CD8-positive, alpha-beta memory T cell (primary cell): ENCODE measurements around the gene TLCD1. TPM values are rescaled to one million over a fixed set of nuclear protein-coding genes. Genes with fewer than 3 reads are reported as not detected.

Source experiments
- CTCF ChIA-PET: fragments of 350-600 bp; sonication (Branson Sonifier 250); formaldehyde crosslinking; loops from one replicate; lab custom pipeline; 2021; ENCODE audit warnings: antibody characterized with exemption; lab: Charles Lee
- POLR2A ChIA-PET: fragments of 350-600 bp; sonication (Branson Sonifier 250); formaldehyde crosslinking; loops from one replicate; lab custom pipeline; 2021; ENCODE audit warnings: antibody characterized with exemption; lab: Charles Lee
- DNase-seq, 5 donors: peaks; one replicate each; pipeline versions ENCODE4 v3.0.0 to v3.0.0-alpha.2; 2020 to 2022; ENCODE audit warnings: mixed read lengths in 1 of 5
- H3K27ac ChIP-seq: one replicate; pipeline ENCODE4 v1.7.0; 2013; ENCODE audit warnings: low read depth, mild to moderate bottlenecking, low read length, moderate library complexity
- H3K27me3 ChIP-seq: 2 replicates; pipeline ENCODE4 v1.7.0; 2013; ENCODE audit warnings: low read length, mild to moderate bottlenecking; ENCODE audit not compliant: insufficient read depth, poor library complexity, severe bottlenecking
- H3K36me3 ChIP-seq: 2 replicates; pipeline ENCODE4 v1.7.0; 2013; ENCODE audit warnings: mild to moderate bottlenecking, low read length, moderate library complexity; ENCODE audit not compliant: insufficient read depth
- H3K4me1 ChIP-seq: 2 replicates; pipeline ENCODE4 v1.7.0; 2013; ENCODE audit warnings: mild to moderate bottlenecking, low read length, moderate library complexity; ENCODE audit not compliant: insufficient read depth
- H3K4me3 ChIP-seq: 2 replicates; pipeline ENCODE4 v1.7.0; 2013; ENCODE audit warnings: mild to moderate bottlenecking, low read length
- H3K9me3 ChIP-seq: 2 replicates; pipeline ENCODE4 v1.7.0; 2013; ENCODE audit warnings: mild to moderate bottlenecking, low read length
- H3K27ac Mint-ChIP-seq, 8 donors: one replicate each; pipeline ENCODE4 v1.8.0; 2020 to 2021; ENCODE audit warnings: mixed read lengths in 8 of 8, mild to moderate bottlenecking in 6 of 8, inconsistent platforms in 3 of 8, moderate library complexity in 3 of 8
- H3K27me3 Mint-ChIP-seq, 2 donors: one replicate each; pipeline ENCODE4 v1.8.0; 2020 to 2021; ENCODE audit warnings: mixed read lengths in 2 of 2, mild to moderate bottlenecking in 1 of 2, moderate library complexity in 1 of 2
- H3K36me3 Mint-ChIP-seq, 3 donors: one replicate each; pipeline ENCODE4 v1.8.0; 2020 to 2021; ENCODE audit warnings: mixed read lengths in 3 of 3, inconsistent platforms in 1 of 3, mild to moderate bottlenecking in 1 of 3
- H3K4me1 Mint-ChIP-seq, 3 donors: one replicate each; pipeline ENCODE4 v1.8.0; 2020 to 2021; ENCODE audit warnings: mixed read lengths in 3 of 3, inconsistent platforms in 1 of 3, mild to moderate bottlenecking in 1 of 3
- H3K4me3 Mint-ChIP-seq, 7 donors: one replicate each; pipeline ENCODE4 v1.8.0; 2020 to 2021; ENCODE audit warnings: mixed read lengths in 7 of 7, mild to moderate bottlenecking in 6 of 7, moderate library complexity in 4 of 7, inconsistent platforms in 2 of 7
- H3K9me3 Mint-ChIP-seq, 5 donors: one replicate each; pipeline ENCODE4 v1.8.0; 2020 to 2022; ENCODE audit warnings: mixed read lengths in 5 of 5, mild to moderate bottlenecking in 3 of 5, moderate library complexity in 2 of 5, inconsistent platforms in 1 of 5
- polyA plus RNA-seq: library from polyadenylated mRNA; unstranded; fragments of 300-500 nt; fragmentation: Illumina TruSeq; gene quantifications from one replicate; pipeline ENCODE4 v1.2.3, GENCODE V29; 2021
- total RNA-seq, 2 experiments: library from RNA; stranded (reverse); gene quantifications; one replicate each; pipeline ENCODE4 v1.2.3, GENCODE V29; 2021

The TLCD1 gene
- total and polyA plus RNA-seq, 3 experiments from 2014 or later: 36.5 to 38.9 TPM; not detected in 1

DNA sequence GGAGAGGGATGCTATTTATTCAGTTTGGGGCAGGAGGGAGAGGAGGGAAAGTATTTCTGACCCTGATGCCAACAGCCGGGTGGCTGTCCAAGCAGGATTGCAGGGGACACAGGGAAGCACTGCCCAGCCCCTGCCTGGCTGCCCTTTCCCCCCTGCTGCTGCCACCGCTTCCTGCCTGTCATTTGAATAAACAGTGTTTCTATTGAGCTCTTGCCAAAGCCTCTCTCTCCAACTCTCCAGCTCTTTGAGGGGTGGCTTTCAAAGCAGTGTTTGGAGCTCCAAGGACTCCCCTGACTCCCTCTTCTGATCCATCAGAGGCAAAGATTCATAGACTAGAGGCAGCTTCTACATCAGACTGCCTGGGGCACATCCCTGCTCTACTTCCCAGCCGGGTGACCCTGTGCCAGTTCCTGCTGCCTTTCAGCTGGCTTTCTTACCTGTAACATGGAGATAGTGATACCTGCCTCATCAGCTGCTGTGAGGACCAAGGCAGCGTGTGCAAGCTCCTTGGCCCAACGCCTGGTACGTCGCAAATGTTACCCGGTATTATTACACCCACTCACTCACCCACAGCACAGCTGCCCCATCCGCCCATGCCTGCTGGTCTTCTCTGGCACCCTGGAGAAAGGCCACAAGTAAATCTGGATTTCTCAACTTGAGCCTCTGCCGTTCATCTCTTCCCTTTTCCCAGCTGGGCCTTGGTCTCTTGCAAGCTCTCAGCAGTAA is 23.8 kb downstream of the TLCD1 start:
- peaks cover 0 to 1% (median 1%) of the 10 kb centered on the region in 3 donors for H3K4me1 Mint-ChIP-seq
- H3K27me3 Mint-ChIP-seq: no peaks in the 10 kb centered on the region
- peaks cover 0 to 79% (median 14%) of the 10 kb centered on the region in 3 donors for H3K36me3 Mint-ChIP-seq
- POLR2A ChIA-PET: no interaction called here
- Histone ChIP-seq H3K36me3 (peaks cover 59% of the 10 kb centered on the region), H3K27me3 (no peaks in the 10 kb centered on the region), H3K4me3 (no peak overlapping the region), H3K27ac (no peak overlapping the region), H3K4me1 (no peaks in the 10 kb centered on the region), H3K9me3 (no peaks in the 10 kb centered on the region)
- peak overlapping the region in 5 of 8 donors; percentile 17 to 89 (median 47) for H3K27ac Mint-ChIP-seq
- H3K4me3 Mint-ChIP-seq: no peak overlapping the region
- DNase-seq: no peak
- H3K9me3 Mint-ChIP-seq: peaks cover 0 to 2% (median 0%) of the 10 kb centered on the region in 5 donors
- CTCF ChIA-PET: interaction anchor here (1.6 to 2.4 kb wide), 2 partner anchors 9 kb away, joined by 3 to 7 read pairs; partner anchors contain the start of gene PROCA1

DNA sequence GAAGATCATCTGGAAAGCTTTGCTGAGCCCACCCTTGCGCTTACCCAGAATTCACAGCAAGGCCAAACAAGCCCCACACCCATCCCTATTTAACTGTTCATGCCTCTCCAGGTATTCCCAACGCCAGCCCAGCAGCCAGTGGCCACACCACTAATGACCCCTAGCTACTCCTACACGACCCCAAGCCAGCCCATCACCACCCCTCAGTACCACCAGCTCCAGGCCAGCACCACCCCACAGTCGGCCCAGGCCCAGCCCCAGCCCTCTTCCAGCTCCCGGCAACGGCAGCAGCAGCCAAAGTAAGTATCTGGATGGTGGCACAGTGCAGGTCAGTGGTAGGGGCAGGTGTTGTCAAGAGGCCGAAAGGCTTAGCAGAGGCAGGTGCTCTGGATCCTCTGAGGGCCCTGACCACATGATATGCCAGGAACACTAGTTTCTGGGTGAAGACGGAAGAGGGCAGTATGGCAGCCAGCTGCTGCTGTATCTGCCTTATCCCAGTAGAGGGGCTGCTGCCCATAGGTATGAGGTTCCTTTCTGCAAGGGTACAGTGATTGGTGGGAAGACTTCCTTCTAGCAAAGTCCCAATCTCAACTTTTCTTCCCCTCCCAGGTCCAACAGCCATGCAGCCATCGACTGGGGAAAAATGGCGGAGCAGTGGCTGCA is 25.1 kb downstream of the TLCD1 start:
- H3K27me3 ChIP-seq: no peaks in the 10 kb centered on the region
- H3K36me3 Mint-ChIP-seq: peaks cover 0 to 90% (median 14%) of the 10 kb centered on the region in 3 donors

DNA sequence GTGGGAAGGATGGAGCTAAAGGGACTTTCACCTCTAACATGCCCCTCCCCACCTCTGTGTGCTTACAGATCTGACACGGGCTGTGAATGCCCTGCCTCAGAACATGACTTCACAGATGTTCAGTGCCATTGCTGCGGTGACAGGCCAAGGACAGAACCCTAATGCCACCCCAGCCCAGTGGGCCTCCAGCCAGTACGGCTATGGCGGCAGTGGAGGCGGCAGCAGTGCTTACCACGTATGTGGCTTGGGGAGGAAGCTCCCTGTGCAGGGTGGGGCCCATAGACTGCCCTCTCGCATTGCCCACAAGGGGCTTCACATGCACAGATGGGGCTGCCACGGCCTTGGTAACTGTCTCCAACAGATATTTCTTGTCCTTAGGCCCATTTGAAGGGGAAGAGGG is 25.8 kb downstream of the TLCD1 start:
- peaks cover 0 to 2% (median 0%) of the 10 kb centered on the region in 5 donors for H3K9me3 Mint-ChIP-seq
- Histone ChIP-seq H3K4me3 (no peak overlapping the region), H3K9me3 (no peaks in the 10 kb centered on the region), H3K27me3 (no peaks in the 10 kb centered on the region), H3K27ac (no peak overlapping the region), H3K36me3 (peaks cover 75% of the 10 kb centered on the region), H3K4me1 (no peaks in the 10 kb centered on the region)
- H3K4me1 Mint-ChIP-seq: no peaks in the 10 kb centered on the region
- H3K27me3 Mint-ChIP-seq: no peaks in the 10 kb centered on the region
- CTCF ChIA-PET: interaction anchor here (0.9 kb wide), 1 partner anchor 27 kb away, joined by 3 read pairs; no protein-coding TSS in a partner anchor
- H3K36me3 Mint-ChIP-seq: peaks cover 0 to 94% (median 14%) of the 10 kb centered on the region in 3 donors
- no peak overlapping the region for H3K27ac Mint-ChIP-seq
- POLR2A ChIA-PET: no interaction called here
- DNase-seq: no peak
- no peak overlapping the region for H3K4me3 Mint-ChIP-seq

More for the DNA sequence above, 25.1 kb downstream of the TLCD1 start:
- H3K4me1 ChIP-seq: no peaks in the 10 kb centered on the region
- H3K9me3 ChIP-seq: no peaks in the 10 kb centered on the region
- Mint-ChIP-seq H3K27ac (peak overlapping the region in 1 of 8 donors; percentile 89), H3K9me3 (peaks cover 0 to 2% (median 0%) of the 10 kb centered on the region in 5 donors), H3K27me3 (no peaks in the 10 kb centered on the region), H3K4me1 (no peaks in the 10 kb centered on the region), H3K4me3 (no peak overlapping the region)
- H3K27ac ChIP-seq: no peak overlapping the region
- no peak for DNase-seq
- CTCF ChIA-PET: interaction anchor here (0.9 kb wide), 1 partner anchor 26 kb away, joined by 3 read pairs; no protein-coding TSS in a partner anchor
- POLR2A ChIA-PET: interaction anchor here (0.5 kb wide), 1 partner anchor 10 kb away, joined by 4 read pairs; the partner anchor contains the start of gene PROCA1
- no peak overlapping the region for H3K4me3 ChIP-seq
- peaks cover 68% of the 10 kb centered on the region for H3K36me3 ChIP-seq

DNA sequence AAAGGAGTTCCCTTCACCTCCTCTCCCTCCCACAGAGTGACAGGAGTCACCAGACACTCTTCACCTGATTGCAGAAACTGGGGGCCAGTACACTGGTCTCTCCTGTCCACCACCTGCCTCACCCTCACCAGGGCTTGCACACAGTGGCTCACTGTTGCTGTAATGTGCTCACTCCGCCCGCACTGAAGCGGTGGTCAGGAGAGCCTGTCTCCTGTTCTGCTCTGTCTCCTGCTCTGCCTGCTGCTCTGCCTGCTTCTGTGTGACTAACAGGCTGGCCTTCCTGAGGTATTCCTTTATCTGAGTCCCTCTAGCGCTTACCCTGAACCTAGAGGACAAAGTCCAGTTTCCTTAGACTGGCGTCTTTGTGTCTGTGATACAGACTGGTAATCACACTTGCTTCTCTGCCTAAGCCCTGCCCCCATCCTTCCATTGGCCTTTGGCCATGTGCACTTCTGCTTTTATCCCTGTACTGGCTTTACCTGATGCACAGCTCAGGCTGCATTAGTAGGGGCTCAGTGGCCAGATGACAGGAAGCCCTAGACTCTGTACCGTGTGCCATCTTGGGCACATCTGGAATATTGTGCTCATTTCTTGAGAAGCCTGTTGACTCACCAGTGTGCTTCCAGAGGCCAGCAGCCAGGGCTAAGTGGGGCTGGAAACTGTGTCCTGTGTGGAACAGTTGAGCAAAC is 27.6 kb downstream of the TLCD1 start:
- DNase-seq: no peak
- H3K27me3 Mint-ChIP-seq: no peaks in the 10 kb centered on the region
- ChIA-PET CTCF (no interaction called here), POLR2A (no interaction called here)
- peaks cover 0 to 2% (median 0%) of the 10 kb centered on the region in 5 donors for H3K9me3 Mint-ChIP-seq
- peaks cover 92% of the 10 kb centered on the region for H3K36me3 ChIP-seq
- no peaks in the 10 kb centered on the region for H3K4me1 ChIP-seq
- H3K4me1 Mint-ChIP-seq: no peaks in the 10 kb centered on the region
- H3K4me3 ChIP-seq: no peak overlapping the region
- H3K4me3 Mint-ChIP-seq: no peak overlapping the region
- H3K27me3 ChIP-seq: no peaks in the 10 kb centered on the region
- no peaks in the 10 kb centered on the region for H3K9me3 ChIP-seq
- H3K36me3 Mint-ChIP-seq: peaks cover 0 to 98% (median 15%) of the 10 kb centered on the region in 3 donors
- no peak overlapping the region for H3K27ac ChIP-seq
- H3K27ac Mint-ChIP-seq: peak overlapping the region in 1 of 8 donors; percentile 47

DNA sequence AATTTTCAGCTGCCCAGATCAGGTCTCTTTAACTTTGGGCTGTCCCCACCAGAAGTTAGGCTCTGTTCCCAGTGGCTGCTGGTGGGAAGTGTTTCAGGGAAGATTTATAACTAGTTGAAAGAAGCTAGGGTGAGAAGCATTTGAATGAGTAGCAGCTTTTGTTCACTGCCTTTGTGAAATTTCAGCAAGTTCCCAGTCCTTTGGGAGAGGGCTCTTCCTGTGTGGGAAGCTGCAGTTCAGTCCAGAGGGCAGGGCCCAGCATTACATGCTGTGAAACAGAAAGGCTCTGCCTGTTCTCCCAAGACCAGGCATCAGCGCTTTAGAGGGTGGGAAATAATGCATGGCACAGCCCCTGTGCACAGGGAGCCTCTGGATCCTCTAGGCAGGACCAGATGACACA is 32.2 kb downstream of the TLCD1 start:
- no peaks in the 10 kb centered on the region for H3K4me1 ChIP-seq
- ChIA-PET POLR2A (interaction anchor here (0.6 kb wide), 1 partner anchor 11 kb away, joined by 3 read pairs; no protein-coding TSS in a partner anchor), CTCF (interaction anchor here (0.6 kb wide), 1 partner anchor 17 kb away, joined by 3 read pairs; no protein-coding TSS in a partner anchor)
- Mint-ChIP-seq H3K9me3 (no peaks in the 10 kb centered on the region), H3K4me3 (no peak overlapping the region), H3K27ac (peak overlapping the region in 2 of 8 donors; percentile 35 to 46), H3K27me3 (no peaks in the 10 kb centered on the region), H3K4me1 (no peaks in the 10 kb centered on the region), H3K36me3 (peaks cover 12 to 91% (median 21%) of the 10 kb centered on the region in 3 donors)
- H3K27me3 ChIP-seq: no peaks in the 10 kb centered on the region
- peaks cover 75% of the 10 kb centered on the region for H3K36me3 ChIP-seq
- no peak overlapping the region for H3K27ac ChIP-seq
- DNase-seq: no peak
- no peaks in the 10 kb centered on the region for H3K9me3 ChIP-seq
- no peak overlapping the region for H3K4me3 ChIP-seq

DNA sequence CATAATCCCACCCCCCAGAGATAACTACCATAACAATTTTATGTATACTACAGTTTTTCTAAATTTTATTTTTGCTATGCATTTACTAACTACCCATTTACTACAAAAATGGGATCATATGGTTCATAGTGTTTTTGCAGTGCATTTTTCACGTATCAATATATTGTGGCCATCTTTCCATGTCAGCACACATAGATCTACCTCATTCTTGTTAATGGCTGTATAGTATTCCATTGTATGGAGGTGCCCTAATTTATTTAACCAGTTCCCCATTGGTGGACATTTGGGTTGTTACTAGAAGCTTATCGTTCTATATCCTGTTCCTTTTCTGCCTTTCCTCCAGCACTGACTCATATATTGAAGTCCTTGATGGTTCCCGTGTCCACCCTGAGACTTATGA is 37.0 kb downstream of the TLCD1 start:
- ChIA-PET CTCF (no interaction called here), POLR2A (interaction anchor here (1.3 kb wide), 1 partner anchor 22 kb away, joined by 9 read pairs; the partner anchor contains the start of gene PROCA1)
- Mint-ChIP-seq H3K36me3 (peaks cover 33 to 90% (median 34%) of the 10 kb centered on the region in 3 donors), H3K27me3 (no peaks in the 10 kb centered on the region), H3K27ac (no peak overlapping the region), H3K4me3 (no peak overlapping the region), H3K9me3 (no peaks in the 10 kb centered on the region), H3K4me1 (no peaks in the 10 kb centered on the region)
- no peaks in the 10 kb centered on the region for H3K4me1 ChIP-seq
- DNase-seq: no peak
- no peaks in the 10 kb centered on the region for H3K27me3 ChIP-seq
- H3K9me3 ChIP-seq: no peaks in the 10 kb centered on the region
- peaks cover 76% of the 10 kb centered on the region for H3K36me3 ChIP-seq
- no peak overlapping the region for H3K4me3 ChIP-seq
- no peak overlapping the region for H3K27ac ChIP-seq

DNA sequence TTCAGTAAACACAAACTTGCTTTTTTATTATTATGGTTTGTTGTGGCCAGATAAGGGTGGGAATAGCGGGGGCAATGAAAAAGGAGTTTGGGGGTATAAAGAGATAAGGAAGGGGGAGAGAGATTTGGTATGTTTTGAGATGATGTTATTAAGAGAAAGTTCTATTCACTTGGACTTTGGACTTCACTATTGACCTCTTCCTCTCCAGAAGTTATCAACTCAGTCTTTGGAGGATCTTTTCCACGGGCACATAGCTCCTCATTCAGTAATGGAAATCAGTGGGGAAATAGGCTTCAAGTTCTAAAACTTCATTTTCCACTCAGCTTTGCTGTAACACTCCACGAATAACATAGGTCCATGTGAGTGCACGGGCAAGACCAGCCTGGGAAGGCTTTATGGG is 37.6 kb downstream of the TLCD1 start:
- H3K9me3 ChIP-seq: no peaks in the 10 kb centered on the region
- no peak overlapping the region for H3K4me3 ChIP-seq
- H3K27ac ChIP-seq: no peak overlapping the region
- H3K36me3 Mint-ChIP-seq: peaks cover 34 to 89% (median 34%) of the 10 kb centered on the region in 3 donors
- H3K27me3 ChIP-seq: no peaks in the 10 kb centered on the region
- H3K36me3 ChIP-seq: peaks cover 73% of the 10 kb centered on the region
- peak overlapping the region in 2 of 8 donors; percentile 9 to 44 for H3K27ac Mint-ChIP-seq
- no peaks in the 10 kb centered on the region for H3K27me3 Mint-ChIP-seq
- H3K4me1 Mint-ChIP-seq: no peaks in the 10 kb centered on the region
- no peak overlapping the region for H3K4me3 Mint-ChIP-seq
- no peak for DNase-seq
- CTCF ChIA-PET: no interaction called here
- H3K9me3 Mint-ChIP-seq: no peaks in the 10 kb centered on the region
- H3K4me1 ChIP-seq: no peaks in the 10 kb centered on the region
- POLR2A ChIA-PET: interaction anchor here (0.6 to 1.3 kb wide), 3 partner anchors 22 to 531 kb away, joined by 4 to 17 read pairs (median 9); partner anchors contain the start of gene PROCA1
